Activated T-cell treated with anti-CD3 and anti-CD28 coated beads, Interleukin-2, amount 50 U/mL, for 48 hours (primary cell): ENCODE results near the gene KREMEN2.

ENCODE experiments used
- DNase-seq, 2 experiments: peaks; one replicate each; pipeline ENCODE4 v3.0.0-alpha.2; 2020

Gene KREMEN2

DNA sequence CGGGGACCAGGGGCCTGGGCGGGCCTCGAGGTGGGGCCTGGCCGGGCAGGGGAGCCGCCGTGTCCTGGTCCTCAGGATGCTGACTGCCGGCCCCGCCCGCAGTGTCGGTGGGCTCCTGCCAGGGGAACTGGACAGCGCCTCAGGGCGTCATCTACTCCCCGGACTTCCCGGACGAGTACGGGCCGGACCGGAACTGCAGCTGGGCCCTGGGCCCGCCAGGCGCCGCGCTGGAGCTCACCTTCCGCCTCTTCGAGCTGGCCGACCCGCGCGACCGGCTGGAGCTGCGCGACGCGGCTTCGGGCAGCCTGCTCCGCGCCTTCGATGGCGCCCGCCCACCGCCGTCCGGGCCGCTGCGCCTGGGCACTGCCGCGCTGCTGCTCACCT, 2.7 kb downstream of the KREMEN2 start:
- peak in 1 of 2 experiments; percentile 35 for DNase-seq

DNA sequence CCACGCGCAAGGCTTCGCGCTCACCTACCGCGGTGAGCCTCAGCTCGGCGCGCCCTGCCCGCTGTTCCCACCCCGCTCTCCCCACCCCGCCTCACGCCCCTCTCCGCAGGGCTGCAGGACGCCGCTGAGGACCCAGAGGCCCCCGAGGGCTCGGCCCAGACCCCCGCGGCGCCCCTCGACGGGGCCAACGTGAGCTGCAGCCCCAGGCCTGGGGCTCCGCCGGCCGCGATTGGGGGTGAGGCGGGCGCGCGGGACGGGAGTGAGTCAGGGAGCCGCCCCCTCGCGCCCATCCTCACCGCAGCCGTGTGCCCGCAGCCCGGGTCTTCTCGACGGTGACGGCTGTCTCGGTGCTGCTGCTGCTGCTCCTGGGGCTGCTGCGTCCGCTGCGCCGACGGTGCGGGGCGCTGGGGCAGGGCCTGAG, 3.1 kb downstream of the KREMEN2 start:
- DNase-seq: peak in 1 of 2 experiments; percentile 37

DNA sequence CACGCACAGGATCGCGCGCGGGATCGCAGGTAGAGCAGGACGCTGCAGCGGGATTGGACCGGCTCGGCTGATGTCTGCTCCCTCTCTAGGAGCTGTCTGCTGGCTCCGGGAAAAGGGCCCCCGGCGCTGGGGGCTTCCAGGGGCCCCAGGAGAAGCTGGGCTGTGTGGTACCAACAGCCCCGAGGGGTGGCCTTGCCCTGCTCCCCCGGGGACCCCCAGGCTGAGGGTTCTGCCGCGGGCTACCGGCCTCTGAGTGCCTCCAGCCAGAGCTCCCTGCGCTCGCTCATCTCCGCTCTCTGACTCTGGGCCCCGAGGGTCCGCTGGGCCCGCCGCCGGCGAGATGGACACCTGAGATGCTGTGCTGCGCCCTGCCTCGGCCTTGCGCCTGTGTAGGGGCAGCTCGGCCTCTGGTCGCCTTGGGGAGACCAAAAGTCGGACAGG, 3.7 kb downstream of the KREMEN2 start:
- DNase-seq: no peak

GRCh38 chr16:2968368-2968737, 4.3 kb downstream of the KREMEN2 start:
- DNase-seq: no peak

GRCh38 chr16:2968738-2969544, 4.9 kb downstream of the KREMEN2 start, which contains the start of gene PAQR4:
Gene PAQR4, plus strand, starts transcription at chr16:2969348. Its CDS starts 327 bp downstream, at chr16:2969675.
- DNase-seq: peak; percentile 92

DNA sequence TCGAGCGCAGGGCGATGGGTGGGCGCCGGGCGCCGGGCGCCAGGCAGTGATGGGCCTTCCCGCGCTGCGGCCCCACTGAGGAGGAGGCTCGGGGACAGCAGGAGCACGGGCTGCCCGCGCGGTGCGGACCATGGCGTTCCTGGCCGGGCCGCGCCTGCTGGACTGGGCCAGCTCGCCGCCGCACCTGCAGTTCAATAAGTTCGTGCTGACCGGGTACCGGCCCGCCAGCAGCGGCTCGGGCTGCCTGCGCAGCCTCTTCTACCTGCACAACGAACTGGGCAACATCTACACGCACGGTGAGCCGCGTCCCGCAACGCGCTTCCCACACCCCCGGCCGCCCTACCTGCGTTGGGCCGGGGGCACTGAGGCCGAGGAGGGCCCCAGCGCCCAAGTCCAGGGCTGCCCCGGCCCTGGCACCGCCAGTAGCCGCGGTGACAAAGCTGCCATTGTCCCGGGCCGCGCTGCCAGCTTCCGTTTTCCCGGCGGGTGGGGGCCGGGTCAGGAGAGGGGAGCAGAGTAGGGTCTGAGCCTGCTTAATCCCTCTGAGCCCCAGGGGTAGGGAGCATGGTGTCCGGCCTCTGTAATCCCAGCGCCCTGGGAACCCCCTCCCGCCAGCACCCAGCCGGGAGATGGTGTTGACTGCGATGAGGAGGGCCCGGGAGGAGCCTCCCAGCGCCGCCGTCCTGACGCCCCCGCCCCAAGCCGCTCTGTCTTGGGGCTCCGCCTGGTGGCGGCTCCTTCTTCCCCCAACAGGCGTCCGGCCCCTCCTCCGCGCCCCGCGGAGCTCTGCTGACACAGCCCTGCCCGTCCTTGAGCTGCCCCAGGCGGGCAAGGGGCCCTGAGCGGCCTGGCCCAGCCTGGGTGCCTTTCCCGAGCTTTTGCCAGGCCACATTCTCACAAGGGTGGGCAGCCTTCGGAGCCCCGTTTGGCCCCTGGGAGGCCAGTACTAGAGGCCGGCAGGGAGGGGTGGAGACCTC, 5.8 kb downstream of the KREMEN2 start:
- DNase-seq: peak; percentile 89 to 92

- DNase-seq: no peak
Observed at GRCh38 chr16:2970563-2970962, 6.5 kb downstream of the KREMEN2 start.

DNA sequence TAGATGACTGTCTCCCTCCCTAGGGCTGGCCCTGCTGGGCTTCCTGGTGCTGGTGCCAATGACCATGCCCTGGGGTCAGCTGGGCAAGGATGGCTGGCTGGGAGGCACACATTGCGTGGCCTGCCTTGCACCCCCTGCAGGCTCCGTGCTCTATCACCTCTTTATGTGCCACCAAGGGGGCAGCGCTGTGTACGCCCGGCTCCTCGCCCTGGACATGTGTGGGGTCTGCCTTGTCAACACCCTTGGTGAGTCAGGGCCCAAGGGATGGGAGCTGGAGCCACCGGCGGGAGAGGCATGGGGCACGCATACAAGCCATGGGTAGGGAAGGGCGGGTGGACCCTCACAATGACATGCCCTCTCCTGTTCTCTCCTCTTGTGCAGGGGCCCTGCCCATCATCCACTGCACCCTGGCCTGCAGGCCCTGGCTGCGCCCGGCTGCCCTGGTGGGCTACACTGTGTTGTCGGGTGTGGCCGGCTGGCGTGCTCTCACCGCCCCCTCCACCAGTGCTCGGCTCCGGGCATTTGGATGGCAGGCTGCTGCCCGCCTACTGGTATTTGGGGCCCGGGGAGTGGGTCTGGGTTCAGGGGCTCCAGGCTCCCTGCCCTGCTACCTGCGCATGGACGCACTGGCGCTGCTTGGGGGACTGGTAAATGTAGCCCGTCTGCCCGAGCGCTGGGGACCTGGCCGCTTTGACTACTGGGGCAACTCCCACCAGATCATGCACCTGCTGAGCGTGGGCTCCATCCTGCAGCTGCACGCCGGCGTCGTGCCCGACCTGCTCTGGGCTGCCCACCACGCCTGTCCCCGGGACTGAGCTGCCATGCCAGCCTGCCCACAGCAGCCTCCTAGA, 7.3 kb downstream of the KREMEN2 start:
- peak in 1 of 2 experiments; percentile 36 for DNase-seq

- peak in 1 of 2 experiments; percentile 32 for DNase-seq
Observed at GRCh38 chr16:2971985-2972784, 8.1 kb downstream of the KREMEN2 start.

DNA sequence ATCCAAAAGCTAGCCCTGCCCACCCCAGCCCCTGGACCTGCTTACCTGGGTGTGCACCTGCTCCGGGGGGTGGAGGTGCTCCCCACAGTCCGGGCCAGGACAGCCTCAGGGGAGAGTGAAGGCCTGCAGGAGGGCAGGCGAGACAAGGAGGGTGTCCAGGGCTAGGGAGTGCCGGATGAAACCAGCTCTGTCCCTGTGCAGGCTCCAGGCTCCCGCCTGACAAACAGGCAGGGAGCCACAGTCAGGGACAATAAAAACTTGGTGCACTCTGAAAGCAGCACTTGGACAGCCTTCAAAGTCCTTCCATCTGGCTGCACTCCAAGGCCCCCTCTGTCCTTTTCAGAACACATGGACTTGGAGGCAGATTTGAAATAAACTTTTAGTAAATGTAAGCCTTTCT, 9.0 kb downstream of the KREMEN2 start:
- DNase-seq: no peak

GRCh38 chr16:2973605-2974318, 9.7 kb downstream of the KREMEN2 start:
- no peak for DNase-seq

- no peak for DNase-seq
Observed at GRCh38 chr16:2974319-2975056, 10.4 kb downstream of the KREMEN2 start.

- DNase-seq: no peak
Observed at GRCh38 chr16:2975161-2975795, 11.2 kb downstream of the KREMEN2 start.

- DNase-seq: no peak
Observed at GRCh38 chr16:2976201-2976600, 12.1 kb downstream of the KREMEN2 start.

- no peak for DNase-seq
Observed at GRCh38 chr16:2976673-2977072, 12.6 kb downstream of the KREMEN2 start.

- no peak for DNase-seq
Observed at GRCh38 chr16:2977440-2977839, 13.4 kb downstream of the KREMEN2 start.

DNA sequence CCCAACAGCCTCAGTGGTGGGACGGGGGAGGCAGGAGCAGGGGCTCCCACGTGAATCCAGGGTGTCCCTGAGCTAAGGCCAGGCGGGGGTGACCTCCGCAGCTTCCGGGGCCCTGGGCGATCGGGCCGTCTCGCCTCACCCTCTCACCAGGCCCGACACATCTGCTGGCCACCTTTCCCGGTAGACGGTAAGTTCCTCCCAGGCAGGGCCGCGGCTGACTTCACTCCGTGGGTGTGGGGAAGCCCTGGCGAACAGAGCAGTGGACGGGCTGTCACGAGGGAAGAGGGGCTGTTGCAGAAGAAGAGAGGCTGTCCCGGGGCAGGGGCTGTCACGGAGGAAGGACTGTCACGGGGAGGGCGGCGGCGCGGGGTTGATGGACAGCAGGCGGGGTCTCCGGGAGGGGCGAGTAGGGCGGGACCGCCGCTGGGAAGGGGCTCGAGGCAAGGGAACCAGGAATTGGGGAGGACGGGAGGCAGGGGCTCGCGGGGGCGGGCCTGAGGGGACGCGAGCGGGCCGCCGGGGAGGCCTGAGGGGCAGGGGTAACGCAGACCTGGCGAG, 15.7 kb downstream of the KREMEN2 start:
- DNase-seq: peak; percentile 60 to 62

DNA sequence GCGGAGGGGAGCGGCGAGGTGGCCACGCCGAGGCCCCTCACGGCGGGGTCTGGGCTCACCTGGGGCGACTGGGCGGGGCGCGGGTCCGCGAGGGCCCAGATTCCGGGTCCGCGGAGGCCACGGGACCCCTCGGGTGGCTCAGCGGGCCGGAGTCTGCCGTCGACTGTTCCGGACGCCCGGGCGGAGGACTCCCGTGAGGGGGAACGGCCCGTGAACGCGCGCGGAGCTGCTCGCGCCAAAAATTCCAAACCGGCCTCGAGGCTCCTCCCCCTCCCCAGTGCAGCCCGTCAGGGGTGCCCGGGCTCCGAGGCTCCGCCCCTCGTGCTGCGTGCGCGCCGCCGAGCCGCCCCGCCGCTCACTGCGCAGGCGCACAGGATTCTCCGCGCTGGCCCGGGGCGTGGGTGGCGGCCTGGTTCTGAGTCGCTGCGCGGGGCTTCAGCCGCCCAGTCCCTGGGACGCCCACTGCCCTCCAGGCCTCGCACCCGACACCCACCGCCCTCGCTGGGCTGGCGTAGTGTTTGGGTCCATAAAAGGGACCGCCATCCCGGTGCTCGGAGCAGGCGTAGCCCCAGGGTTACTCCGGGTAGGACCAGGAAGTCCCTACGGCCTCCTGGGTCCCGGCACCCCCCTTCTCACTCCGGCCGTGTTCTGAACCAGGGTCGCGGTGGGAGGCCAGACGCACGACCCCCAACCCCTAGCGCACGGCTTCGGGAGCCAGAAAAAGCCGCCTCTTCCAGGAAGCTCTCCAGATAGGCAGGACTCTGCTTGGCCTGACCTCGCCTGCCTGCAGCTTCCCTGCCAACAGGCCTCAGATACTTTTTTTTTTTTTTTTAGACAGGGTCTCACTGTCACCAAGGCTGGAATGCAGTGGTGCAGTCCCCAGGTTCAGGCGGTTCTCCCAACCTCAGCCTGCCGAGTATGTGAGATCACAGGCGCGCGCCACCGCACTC, 16.4 kb downstream of the KREMEN2 start, which contains the start of gene PKMYT1:
Gene PKMYT1, minus strand, starts transcription at position 220 of the 950 bp plus-strand sequence. CDS start 789 bp downstream, outside the sequence.
- peak; percentile 96 to 99 for DNase-seq
